HG02642 (cell line): ENCODE results near the gene CD248.
A peak's percentile ranks its signal among the peaks of the same experiment; 100 is the strongest.
"Not testable (repeated sequence)": the region's sequence is repeated elsewhere in the genome, so short reads cannot be mapped to it uniquely, and the experiment has no call there.

Experiments
- ATAC-seq: cut with Tn5 transposase; IDR thresholded peaks from one replicate; pipeline ENCODE4 v1.9.1; 2021; ENCODE audit warnings: mild to moderate bottlenecking; ENCODE audit not compliant: unreplicated experiment, poor library complexity

CD248 gene

DNA sequence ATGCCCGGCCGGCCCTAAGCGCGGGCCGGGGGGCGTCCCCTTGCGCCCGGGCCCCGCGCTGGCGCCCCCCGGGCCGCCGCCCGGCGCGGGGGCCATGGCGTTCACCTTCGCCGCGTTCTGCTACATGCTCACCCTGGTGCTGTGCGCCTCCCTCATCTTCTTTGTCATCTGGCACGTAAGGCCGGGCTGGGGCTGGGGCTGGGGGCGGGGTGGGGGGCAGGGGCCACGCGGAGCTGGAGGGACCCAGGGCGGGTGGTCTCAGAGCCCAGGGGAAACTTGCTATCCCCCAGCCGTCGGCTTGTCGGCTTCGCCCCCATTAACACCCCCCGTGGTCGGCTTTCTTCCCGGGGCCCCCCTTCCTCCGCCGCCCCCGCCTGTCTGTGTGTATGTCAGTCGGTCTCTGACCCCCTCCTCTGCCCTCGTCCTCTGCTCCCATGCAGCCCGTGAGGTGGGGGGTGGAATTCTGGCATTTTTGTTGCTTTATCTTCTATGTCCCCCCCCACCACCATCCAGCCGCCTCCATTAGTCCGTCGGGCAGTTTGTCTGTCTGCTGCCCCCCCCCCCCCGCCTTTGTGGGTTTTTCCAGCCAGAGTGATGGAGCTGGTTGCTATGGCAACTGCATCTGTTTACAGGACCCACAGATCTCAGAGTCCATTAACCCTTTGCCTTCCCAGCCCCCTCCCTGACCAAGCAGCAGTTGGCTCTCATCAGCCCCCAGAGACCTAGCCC, 38.3 kb downstream of the CD248 start:
- ATAC-seq = no peak

DNA sequence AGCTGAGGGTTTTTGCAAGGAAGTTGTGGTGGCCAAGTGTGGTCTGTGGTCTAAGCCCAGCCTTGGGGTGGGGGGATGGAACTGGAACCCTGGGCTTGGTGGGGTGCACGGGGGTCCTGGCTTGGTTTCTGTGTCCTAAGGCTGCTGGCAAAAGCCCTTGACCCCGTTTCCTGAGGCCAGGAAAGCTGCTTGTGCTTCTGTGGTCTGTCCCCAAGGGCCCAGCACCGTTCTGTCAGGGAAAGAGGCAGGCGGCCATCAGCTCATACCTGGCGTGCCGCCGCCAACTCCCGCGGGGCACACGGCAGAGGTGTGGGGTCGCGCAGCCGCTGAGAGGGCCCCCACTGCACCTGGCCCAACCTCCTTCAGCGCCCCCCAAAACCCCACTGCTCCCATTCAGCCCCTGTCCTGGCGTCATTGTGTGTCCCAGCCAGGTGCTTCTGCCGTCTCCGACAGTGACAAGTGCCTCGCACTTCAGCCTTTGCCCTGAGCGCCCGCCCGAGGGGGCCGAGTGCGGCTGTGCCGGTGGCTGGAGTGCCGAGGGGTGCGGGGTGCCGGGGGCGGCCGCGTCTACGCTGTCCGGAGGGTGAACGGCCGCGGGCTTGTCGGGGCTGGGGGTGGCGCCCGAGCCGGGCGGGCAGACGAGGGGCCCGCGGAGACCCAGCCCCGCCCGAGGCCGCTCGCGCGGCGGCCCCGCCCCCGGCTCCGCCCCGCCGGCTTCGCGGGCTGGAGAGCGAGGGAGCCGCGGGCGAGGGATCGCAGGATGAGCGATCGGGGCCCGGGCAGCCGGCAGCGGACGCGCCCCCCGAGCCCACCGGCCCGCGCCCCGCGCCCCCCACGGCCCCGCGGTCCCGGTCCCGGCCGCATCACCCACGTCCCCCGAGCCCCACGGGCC, 39.1 kb downstream of the CD248 start, which contains the start of gene CNIH2:
Gene CNIH2, plus strand, starts transcription at position 705 of the 892 bp plus-strand sequence. CDS start 282 bp downstream, outside the sequence.
- ATAC-seq = no peak

DNA sequence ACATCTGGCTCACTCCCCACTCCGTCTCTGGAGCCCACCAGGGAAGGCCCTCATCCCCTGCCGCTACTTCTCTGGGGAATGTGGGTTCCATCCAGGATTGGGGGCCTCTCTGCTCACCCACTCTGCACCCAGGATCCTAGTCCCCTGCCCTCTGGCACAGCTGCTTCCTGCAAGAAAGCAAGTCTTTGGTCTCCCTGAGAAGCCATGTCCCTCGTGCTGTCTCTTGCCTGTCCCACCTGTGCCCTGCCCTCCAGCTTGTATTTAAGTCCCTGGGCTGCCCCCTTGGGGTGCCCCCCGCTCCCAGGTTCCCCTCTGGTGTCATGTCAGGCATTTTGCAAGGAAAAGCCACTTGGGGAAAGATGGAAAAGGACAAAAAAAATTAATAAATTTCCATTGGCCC, 39.8 kb downstream of the CD248 start:
- not testable (repeated sequence) for ATAC-seq

DNA sequence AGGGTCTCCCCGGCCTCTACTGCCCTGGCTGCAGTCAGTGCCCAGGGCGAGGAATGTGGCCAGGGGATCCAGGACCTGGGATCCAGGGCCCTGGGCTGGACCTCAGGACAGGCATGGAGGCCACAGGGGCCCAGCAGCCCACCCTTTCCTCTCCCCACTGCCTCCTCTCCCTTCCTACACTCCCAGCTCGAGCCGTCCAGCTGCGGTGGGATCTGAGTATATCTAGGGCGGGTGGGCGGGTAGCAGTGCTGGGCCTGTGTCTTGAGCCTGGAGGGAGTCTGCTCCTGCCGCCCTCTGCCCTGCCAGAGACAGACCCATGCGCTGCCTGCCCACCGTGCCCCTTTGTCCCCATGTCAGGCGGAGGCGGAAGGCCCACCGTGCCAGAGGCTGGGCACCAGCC, 40.2 kb downstream of the CD248 start:
- ATAC-seq = not testable (repeated sequence)

DNA sequence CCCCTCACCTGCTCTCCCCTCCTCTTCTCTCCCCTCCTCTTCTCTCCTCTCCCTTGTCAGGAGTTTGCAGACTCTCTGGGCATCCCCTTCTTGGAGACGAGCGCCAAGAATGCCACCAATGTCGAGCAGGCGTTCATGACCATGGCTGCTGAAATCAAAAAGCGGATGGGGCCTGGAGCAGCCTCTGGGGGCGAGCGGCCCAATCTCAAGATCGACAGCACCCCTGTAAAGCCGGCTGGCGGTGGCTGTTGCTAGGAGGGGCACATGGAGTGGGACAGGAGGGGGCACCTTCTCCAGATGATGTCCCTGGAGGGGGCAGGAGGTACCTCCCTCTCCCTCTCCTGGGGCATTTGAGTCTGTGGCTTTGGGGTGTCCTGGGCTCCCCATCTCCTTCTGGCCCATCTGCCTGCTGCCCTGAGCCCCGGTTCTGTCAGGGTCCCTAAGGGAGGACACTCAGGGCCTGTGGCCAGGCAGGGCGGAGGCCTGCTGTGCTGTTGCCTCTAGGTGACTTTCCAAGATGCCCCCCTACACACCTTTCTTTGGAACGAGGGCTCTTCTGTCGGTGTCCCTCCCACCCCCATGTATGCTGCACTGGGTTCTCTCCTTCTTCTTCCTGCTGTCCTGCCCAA, 40.7 kb downstream of the CD248 start:
- no peak for ATAC-seq

DNA sequence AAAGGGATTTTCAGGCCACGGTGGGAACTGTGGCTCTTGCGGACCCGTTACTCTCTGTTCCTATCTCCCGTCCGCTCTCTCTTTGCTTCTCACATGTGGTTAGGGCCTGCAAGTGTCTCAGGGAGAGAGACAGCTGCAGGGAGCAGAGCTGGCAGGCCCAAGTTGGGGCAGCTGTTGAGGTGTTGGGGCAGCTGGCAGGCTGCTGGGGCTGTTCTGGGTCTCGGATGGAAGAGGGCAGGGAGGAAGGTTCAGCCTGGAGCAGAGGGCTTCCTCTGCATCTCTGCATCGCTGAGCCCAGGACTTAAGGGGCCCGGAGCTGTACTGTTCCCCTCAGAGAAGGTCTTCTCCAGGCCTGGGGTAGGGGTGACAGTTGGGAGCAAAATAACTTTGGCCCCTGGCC, 41.4 kb downstream of the CD248 start:
- ATAC-seq = no peak

DNA sequence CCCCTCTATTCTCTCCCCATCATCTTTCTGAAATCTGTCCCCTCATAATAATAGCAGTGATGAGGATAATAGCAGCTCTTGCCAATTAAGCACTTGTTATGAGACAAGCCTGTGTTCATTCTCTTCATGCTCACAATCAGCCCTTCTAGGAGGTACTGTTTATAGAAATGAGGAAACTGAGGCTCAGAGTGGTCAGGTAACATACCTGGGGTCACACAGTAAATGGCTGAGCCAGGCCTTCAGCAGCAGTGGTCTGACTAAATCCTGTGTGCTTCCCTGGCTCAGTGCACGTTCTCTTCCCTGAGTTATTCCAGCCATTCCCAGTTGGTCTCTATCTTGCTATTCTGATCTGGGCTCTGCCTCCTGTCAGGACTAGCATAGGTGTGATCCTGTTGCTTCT, 42.6 kb downstream of the CD248 start:
- ATAC-seq = no peak

DNA sequence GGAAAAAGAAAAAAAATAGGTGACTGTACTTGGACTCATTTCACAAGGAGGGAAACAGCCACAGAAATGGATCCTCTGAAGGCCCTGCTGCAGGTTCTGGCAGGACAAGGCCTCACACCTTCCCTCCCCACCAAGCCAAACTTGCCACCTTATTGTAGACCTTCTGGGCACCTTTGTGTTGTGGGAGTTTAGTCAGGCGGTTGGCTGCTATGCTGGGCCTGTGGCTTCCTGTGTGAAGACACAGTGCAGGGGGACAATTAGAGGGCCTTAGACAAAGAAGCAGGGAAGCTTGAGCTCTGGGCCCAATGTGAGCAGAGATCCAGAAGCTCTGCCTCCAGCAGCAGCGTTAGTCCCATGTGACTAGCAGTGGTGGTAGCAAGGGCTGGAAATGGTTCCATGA, 44.2 kb downstream of the CD248 start:
- ATAC-seq = no peak

DNA sequence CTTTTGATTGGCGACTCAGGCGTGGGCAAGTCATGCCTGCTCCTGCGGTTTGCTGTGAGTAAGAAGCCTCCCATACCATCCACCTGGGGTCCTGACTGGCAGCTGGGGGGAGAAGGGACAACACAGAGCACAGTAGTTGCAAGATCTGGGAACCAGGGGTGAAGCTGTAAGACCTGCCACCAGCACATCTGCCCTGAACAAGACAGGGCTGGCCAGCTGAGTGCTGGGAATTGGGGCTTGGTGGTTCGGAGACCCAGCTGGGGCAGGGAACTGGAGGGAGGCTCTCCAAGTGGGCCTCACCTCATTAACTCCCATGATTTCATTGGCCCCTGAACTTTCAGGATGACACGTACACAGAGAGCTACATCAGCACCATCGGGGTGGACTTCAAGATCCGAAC, 45.0 kb downstream of the CD248 start:
- ATAC-seq = no peak

DNA sequence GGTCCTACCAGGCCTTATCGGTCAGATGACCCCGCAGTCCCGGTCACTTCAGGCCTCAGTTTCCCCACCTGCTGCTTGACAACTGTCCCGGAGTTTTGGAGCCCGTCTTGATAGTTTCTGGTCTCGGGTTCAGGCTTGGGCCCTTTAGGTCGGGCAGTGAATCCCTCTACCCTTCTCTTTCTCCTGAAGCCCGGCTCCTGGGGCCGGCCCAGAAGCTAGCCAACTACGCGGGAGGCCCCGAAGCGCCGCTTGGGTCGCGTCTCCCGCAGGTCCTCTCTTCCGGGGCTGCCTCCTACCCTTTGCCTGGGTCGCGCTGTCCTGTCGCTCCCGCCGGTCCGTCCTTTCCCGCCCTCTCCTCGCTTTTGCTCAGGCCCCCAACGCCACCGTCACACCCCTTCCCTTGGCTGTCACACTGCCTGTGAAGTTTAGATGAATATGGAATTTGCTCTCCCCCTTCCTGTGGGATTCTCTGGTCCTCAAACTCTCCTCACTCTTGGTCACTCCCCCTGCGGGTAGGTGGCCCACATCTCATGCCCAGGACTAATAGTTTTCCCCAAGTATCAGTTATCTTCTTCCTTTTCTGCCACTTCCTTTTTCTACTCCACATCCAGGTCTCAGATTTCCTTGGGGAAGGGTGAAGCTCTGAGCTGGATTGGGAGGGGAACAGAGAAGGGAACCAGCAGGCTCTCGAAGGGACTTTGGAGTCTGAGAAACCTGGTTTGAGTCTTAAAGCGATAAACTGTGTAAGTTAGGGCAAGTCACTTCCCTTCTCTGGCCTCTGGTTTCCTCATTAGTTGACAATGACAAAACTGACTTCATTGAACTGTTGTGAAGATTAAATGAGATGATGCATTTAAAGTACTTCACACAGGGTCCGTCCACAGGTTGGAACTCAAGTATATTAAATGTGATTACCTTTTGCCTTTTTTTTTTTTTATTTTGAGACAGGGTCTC, 47.6 kb downstream of the CD248 start:
- no peak for ATAC-seq

DNA sequence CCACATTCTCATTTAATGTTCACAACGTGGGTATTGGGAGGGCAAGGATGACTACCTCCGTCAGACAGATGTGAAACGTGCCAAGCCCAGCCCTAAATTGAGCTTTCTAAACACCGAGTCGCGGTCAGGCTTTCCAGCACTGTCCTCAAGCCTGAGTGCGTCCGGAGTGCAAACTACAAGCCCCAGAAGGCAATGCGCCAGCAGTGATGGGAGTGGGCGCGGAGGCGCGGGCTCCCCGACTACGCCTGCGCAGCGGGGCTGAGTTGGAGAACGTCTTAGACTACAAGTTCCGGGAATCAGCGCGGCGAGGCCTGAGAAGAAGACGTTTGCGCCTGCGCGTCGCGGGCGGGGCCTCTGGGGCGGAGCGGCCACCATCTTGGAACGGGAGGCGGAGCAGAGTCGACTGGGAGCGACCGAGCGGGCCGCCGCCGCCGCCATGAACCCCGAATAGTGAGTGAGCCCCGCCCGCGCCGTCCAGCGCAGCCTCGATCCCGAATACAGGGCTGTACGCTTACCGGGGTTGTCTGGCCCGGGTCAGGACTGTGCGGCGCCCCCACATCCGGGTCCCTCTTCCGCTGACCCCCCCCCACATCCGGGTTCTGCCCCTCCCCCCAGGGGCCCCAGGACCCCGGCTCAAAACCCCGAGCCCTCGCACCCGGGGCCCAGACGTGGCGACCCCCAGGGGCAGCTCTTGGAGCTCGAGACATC, 48.4 kb downstream of the CD248 start, which contains the start of gene RAB1B:
Gene RAB1B, plus strand, starts transcription at position 396 of the 708 bp plus-strand sequence. Its CDS starts 41 bp downstream, at position 437.
- peak; percentile 77 for ATAC-seq

DNA sequence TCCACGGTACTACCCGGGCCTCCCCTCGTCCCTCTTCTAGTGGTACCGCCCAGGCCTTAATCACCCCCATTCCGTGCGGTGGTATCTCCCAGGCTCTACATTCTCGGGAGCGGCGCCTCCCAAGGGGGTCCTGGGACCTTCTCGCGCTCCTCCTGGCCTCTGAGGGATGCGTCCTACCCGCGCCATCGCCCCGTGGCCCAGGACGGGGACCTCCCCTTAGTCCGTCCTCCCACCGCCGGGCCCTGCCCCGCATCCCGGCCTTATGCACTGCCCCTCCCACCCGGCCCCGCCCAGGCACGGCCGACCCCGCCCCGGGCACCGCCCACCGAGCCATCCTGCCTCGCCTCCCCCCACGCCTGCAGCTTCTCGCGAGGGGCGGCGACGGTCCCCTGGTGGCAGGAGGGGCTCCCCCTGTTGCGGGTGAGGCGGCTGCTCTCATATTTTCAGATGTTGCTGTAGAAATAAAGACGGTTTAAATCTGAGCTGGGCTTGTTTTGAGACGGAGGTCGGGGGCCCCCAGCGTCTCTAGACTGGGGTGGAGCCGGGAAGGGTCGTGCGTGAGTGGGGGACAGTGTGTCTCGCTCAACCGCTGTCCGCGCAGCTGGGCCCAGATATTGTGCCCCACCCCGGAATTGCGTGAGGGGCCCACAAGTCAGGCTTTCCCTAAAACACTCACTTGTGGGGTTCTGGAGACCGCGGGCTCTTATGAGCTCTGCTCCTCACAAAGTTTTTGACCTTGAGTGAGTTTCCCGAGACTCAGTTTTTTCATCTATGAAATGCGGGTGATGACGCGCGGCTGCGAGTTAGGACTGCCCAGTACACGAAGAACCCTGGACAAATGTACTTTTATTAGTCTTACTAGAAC, 49.2 kb downstream of the CD248 start:
- peak; percentile 47 for ATAC-seq

DNA sequence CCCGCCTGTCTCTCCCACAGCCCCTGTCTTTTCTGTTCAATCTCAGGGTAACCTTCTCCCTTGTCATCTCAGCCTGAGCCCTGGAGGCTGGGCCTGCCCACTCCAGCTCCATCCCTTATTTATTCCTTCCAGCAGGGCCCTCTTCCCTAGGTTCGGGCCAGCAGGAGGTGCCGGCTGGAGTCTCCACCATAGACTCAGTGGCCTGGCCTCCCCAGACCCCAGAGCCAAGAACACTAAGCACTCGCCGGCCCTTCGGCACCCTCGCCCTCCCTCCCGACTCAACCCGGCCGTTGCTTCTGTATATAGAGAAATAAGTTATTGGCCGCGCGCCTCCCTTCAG, 49.8 kb downstream of the CD248 start:
- no peak for ATAC-seq

DNA sequence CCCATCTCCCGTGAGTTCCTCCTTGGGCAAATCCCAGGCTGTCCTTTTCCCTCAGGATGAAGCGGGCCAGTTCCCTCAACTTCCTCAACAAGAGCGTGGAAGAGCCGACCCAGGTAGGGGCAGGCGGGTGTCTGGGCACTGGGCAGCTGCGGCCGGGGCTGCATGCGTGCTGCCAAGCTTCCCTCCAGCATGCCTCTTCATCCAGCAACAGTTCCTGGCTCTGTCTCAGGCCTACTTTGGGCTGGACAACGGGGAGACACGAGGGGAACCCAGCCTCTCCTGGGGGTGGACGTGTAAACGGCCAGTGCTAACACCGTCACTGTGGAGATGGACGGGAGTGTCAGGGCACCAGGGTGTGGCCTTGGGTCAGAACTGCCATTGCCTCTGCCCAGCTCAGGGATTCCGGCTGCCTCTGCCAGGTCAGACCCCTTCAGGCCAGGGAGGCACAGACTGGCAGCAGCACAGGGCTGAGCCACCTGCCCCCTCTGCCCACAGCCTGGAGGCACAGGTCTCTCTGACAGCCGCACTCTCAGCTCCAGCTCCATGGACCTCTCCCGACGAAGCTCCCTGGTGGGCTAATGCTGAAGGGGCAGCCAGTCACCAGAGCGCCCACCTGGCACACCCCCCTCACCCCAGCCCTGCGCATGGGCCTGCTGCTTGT, 50.3 kb downstream of the CD248 start:
- ATAC-seq = no peak

DNA sequence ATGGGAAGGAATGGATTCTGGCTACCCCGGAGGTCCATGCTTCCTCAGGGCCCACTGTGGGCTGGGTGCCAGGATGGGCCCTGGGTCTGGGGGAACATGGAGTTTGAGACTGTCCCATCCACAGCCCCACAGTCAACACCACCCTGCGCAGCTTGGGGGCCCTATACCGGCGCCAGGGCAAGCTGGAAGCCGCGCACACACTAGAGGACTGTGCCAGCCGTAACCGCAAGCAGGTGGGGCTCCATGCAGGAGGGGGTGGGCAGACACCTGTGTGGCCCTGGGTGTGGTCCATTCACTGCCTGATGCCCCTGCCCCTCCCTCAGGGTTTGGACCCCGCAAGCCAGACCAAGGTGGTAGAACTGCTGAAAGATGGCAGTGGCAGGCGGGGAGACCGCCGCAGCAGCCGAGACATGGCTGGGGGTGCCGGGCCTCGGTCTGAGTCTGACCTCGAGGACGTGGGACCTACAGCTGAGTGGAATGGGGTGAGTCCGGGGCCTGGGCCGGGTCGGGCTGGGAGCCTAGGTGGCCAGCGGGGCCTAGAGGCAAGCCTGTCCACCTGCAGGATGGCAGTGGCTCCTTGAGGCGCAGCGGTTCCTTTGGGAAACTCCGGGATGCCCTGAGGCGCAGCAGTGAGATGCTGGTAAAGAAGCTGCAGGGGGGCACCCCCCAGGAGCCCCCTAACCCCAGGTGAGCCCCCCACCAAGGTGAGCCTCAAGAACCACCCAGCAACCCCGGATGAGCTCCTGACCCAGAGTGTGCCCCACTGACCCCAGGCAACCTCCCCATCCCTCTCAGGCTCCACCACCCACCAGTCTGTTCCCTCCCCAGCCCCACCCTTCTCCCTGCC, 51.1 kb downstream of the CD248 start:
- no peak for ATAC-seq

DNA sequence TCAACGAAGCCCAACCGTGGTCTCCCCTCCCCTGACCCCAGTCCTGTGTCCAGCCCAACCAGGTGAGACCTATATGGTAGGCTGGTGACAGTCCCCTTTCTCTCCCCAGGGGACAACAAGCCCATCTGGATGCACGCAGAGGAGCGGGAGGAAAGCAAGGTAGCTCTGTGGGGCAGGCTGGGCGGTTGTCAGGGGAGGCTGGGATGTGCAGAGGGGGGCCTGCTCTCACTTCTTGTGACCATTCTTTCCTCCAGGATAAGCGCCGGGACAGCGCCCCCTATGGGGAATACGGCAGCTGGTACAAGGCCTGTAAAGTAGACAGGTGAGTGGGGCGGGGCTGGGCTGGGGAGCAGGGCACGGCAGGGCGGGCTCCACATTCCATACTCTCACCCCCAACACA, 51.9 kb downstream of the CD248 start:
- ATAC-seq = no peak
